ENCODE data around the gene COPS8.

The COPS8 gene

GRCh38 chr2:237134321-237135230, 48.9 kb downstream of the COPS8 start:
- H3K4me1 Mint-ChIP-seq = no peaks in the 10 kb centered on the region
- H3K9me3 Mint-ChIP-seq = no peaks in the 10 kb centered on the region
- no peak for ATAC-seq (replicated peaks; ENCODE audit: extremely low read depth, poor library complexity, severe bottlenecking)
- DNase-seq (ENCODE audit: low spot score in 2 of 2) = no peak
- no peak overlapping the region for H3K4me3 Mint-ChIP-seq
- H3K36me3 Mint-ChIP-seq (ENCODE audit: insufficient read depth) = no peaks in the 10 kb centered on the region
- no peaks in the 10 kb centered on the region for H3K27me3 Mint-ChIP-seq
- H3K27ac Mint-ChIP-seq (ENCODE audit: low read depth) = no peak overlapping the region

- H3K9me3 Mint-ChIP-seq = no peaks in the 10 kb centered on the region
- H3K4me1 Mint-ChIP-seq = no peaks in the 10 kb centered on the region
- H3K36me3 Mint-ChIP-seq (ENCODE audit: insufficient read depth) = no peaks in the 10 kb centered on the region
- peaks cover 3% of the 10 kb centered on the region for H3K27me3 Mint-ChIP-seq
- H3K27ac Mint-ChIP-seq (ENCODE audit: low read depth) = no peak overlapping the region
- ATAC-seq (replicated peaks; ENCODE audit: extremely low read depth, poor library complexity, severe bottlenecking) (no peak), DNase-seq (ENCODE audit: low spot score in 2 of 2) (no peak)
- no peak overlapping the region for H3K4me3 Mint-ChIP-seq
Measured at GRCh38 chr2:237136824-237137223, 51.1 kb downstream of the COPS8 start.

DNA sequence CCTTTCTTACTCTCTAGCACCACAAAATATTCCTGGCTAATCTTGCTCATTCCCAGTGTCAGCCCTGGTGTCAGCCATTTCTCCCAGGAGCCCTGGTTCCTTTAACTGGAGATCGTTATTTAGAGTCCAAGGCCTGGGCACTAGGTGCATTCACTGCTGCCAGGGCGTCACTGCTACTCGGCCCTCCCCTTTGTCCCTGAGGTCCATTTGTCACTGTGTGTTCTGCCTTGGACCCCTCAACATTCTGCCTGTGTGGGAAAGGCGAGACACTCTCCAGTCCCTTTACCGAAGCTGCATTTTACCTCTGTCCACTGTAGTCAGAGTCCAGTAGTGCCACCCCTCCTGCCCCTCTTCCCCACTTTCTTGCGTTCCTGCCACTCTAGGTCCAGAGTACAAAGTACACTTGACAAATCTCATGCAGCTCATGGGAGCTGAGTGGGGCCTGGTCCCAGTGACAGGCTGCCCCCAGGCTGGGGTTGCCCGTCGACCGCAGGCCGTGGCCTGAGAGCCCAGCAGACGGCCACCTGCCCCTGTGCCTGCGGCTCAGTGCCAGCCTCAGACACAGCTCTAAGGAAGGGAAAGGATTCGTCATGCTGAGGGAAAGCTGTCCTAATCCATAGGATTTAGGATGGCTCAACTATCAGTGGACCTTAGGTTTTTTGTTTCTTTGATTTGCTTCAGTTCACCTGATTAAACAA, 52.1 kb downstream of the COPS8 start:
- Mint-ChIP-seq H3K4me1 (no peaks in the 10 kb centered on the region), H3K4me3 (no peak overlapping the region), H3K36me3 (ENCODE audit: insufficient read depth) (no peaks in the 10 kb centered on the region), H3K9me3 (no peaks in the 10 kb centered on the region), H3K27me3 (peaks cover 7% of the 10 kb centered on the region), H3K27ac (ENCODE audit: low read depth) (no peak overlapping the region)
- DNase-seq (ENCODE audit: low spot score in 2 of 2) (no peak), ATAC-seq (replicated peaks; ENCODE audit: extremely low read depth, poor library complexity, severe bottlenecking) (no peak)

DNA sequence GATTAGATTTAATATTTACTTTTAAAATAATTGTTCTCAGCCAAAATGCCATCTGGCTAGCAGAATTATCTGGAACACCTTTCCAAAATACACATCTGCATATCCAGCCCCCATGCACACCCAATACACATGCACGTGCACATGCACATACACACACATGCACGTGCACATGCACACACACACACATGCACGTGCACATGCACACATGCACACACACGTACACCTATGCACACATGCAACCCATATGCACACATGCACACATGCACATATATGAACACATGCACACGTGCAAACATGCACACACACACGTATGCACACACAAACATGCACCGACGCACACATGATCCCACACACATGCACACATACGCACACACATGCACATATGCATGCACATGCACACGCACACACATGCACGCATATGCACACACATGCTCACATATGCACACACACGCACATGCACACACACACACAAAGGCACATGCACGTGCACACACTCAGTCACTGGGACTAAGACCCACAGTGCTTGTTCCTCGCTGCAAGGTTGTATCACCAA, 53.5 kb downstream of the COPS8 start:
- ATAC-seq (replicated peaks; ENCODE audit: extremely low read depth, poor library complexity, severe bottlenecking) = no peak
- H3K27me3 Mint-ChIP-seq = peaks cover 7% of the 10 kb centered on the region
- no peak for DNase-seq (ENCODE audit: low spot score in 2 of 2)
- H3K36me3 Mint-ChIP-seq (ENCODE audit: insufficient read depth) = no peaks in the 10 kb centered on the region
- no peaks in the 10 kb centered on the region for H3K9me3 Mint-ChIP-seq
- no peak overlapping the region for H3K27ac Mint-ChIP-seq (ENCODE audit: low read depth)
- H3K4me3 Mint-ChIP-seq = no peak overlapping the region
- no peaks in the 10 kb centered on the region for H3K4me1 Mint-ChIP-seq

DNA sequence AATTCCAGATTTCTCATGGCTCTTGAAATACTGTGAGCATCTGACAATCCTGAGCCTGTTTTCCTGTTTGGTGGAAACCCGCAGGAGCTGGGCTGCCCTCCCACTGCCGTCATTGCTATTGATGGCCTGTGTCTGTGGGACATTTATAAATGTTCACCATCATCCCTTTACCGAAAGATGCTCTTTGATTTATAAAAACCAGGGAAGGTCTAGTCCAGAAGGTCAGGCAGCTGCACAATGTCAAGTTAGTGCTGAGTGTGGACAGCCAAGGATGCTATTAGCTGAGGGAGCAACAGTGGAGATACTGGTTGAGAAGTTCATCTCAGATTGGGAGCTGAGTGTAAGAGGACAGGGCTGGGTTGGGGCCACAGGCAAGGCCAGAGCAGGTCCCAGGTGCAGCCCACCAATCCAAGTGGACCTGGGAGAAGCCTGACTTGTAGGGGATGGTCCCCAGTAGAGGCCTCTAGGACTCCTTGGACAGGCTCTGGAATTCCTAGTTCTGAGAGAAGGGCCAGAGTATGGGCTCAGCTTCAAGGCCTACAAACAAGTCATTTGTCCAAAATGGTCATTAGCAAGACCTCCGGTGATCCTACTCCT, 55.1 kb downstream of the COPS8 start:
- Mint-ChIP-seq H3K27me3 (peaks cover 7% of the 10 kb centered on the region), H3K4me1 (no peaks in the 10 kb centered on the region), H3K9me3 (no peaks in the 10 kb centered on the region), H3K36me3 (ENCODE audit: insufficient read depth) (no peaks in the 10 kb centered on the region), H3K27ac (ENCODE audit: low read depth) (no peak overlapping the region), H3K4me3 (no peak overlapping the region)
- DNase-seq (ENCODE audit: low spot score in 2 of 2) (no peak), ATAC-seq (replicated peaks; ENCODE audit: extremely low read depth, poor library complexity, severe bottlenecking) (no peak)

GRCh38 chr2:237141571-237142051, 55.9 kb downstream of the COPS8 start:
- Mint-ChIP-seq H3K27me3 (peaks cover 7% of the 10 kb centered on the region), H3K27ac (ENCODE audit: low read depth) (no peak overlapping the region), H3K4me1 (no peaks in the 10 kb centered on the region), H3K9me3 (no peaks in the 10 kb centered on the region), H3K4me3 (no peak overlapping the region), H3K36me3 (ENCODE audit: insufficient read depth) (no peaks in the 10 kb centered on the region)
- no peak for DNase-seq (ENCODE audit: low spot score in 2 of 2)
- ATAC-seq (replicated peaks; ENCODE audit: extremely low read depth, poor library complexity, severe bottlenecking) = no peak

DNA sequence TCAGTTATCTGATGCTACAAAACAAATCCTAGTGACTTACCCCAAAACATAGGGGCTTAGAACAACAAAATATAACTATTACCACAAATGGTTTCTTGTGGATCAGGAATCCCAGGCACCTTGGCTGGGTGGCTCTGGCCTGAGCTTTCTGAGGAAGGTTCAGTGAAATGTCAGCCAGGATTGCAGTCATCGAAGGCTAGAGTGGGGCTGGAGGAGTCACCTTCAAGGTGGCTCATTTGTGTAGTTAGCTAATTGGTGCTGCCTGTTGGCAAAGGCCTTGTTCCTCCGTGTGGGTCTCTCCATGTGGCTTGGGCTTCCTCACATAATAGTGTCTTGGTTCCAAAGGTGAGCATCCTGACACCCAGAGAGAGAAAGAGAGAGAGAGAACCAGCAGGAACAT, 57.4 kb downstream of the COPS8 start:
- no peak for ATAC-seq (replicated peaks; ENCODE audit: extremely low read depth, poor library complexity, severe bottlenecking)

GRCh38 chr2:237143676-237144440, 58.2 kb downstream of the COPS8 start:
- no peak for DNase-seq (ENCODE audit: low spot score in 2 of 2)
- Mint-ChIP-seq H3K9me3 (peaks cover 6% of the 10 kb centered on the region), H3K27ac (ENCODE audit: low read depth) (no peak overlapping the region), H3K4me1 (no peaks in the 10 kb centered on the region), H3K36me3 (ENCODE audit: insufficient read depth) (no peaks in the 10 kb centered on the region), H3K4me3 (no peak overlapping the region), H3K27me3 (peaks cover 7% of the 10 kb centered on the region)
- no peak for ATAC-seq (replicated peaks; ENCODE audit: extremely low read depth, poor library complexity, severe bottlenecking)

More for the DNA sequence above, 57.4 kb downstream of the COPS8 start:
- Mint-ChIP-seq H3K4me3 (no peak overlapping the region), H3K27ac (ENCODE audit: low read depth) (no peak overlapping the region), H3K27me3 (peaks cover 7% of the 10 kb centered on the region), H3K9me3 (peaks cover 3% of the 10 kb centered on the region), H3K4me1 (no peaks in the 10 kb centered on the region), H3K36me3 (ENCODE audit: insufficient read depth) (no peaks in the 10 kb centered on the region)
- DNase-seq (ENCODE audit: low spot score in 2 of 2) = no peak

- Mint-ChIP-seq H3K36me3 (ENCODE audit: insufficient read depth) (no peaks in the 10 kb centered on the region), H3K4me1 (no peaks in the 10 kb centered on the region), H3K4me3 (no peak overlapping the region), H3K27me3 (peaks cover 7% of the 10 kb centered on the region), H3K9me3 (peaks cover 6% of the 10 kb centered on the region), H3K27ac (ENCODE audit: low read depth) (no peak overlapping the region)
- no peak for ATAC-seq (replicated peaks; ENCODE audit: extremely low read depth, poor library complexity, severe bottlenecking)
- no peak for DNase-seq (ENCODE audit: low spot score in 2 of 2)
Measured at GRCh38 chr2:237144516-237144915, 58.8 kb downstream of the COPS8 start.

DNA sequence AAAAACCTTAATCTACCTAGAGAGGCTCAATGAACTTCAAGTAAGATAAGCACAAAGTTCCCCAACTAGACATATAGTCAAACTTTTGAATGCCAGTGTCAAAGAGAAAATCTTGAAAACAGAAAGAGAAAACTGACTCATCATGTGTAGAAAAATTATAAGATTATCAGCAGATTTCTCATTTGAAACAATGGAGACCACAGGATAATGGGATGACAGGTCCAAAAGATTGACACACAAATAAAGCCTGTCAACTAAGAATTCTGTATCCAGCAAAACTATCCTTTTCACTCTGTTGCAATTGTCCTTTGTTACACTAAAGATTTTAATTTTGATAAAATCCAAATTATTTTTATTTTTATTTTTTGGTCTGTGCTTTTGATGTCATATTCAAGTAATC, 61.6 kb downstream of the COPS8 start:
- Mint-ChIP-seq H3K9me3 (peaks cover 6% of the 10 kb centered on the region), H3K4me3 (no peak overlapping the region), H3K27me3 (peaks cover 11% of the 10 kb centered on the region), H3K4me1 (no peaks in the 10 kb centered on the region), H3K36me3 (ENCODE audit: insufficient read depth) (no peaks in the 10 kb centered on the region), H3K27ac (ENCODE audit: low read depth) (no peak overlapping the region)
- no peak for DNase-seq (ENCODE audit: low spot score in 2 of 2)
- no peak for ATAC-seq (replicated peaks; ENCODE audit: extremely low read depth, poor library complexity, severe bottlenecking)

DNA sequence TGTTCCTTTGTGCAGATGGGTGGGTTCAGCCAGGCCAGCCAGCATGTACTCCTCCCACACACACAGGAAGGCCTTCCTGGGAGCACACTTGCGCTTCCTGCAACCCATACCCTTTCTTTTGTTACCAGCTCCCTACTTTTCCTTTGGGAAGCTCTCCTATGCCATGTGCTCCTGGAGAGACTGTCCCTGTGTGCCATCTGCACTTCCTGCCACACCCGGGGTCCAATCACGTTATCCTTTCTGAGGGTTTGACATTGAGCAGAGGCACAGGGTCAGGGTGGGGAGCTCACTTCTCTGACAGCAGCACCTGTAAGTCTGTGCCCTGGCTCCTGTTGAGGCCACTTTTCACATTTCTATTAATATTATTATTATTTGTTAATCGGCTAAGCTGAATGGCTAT, 62.9 kb downstream of the COPS8 start:
- DNase-seq (ENCODE audit: low spot score in 2 of 2) (no peak), ATAC-seq (replicated peaks; ENCODE audit: extremely low read depth, poor library complexity, severe bottlenecking) (no peak)
- Mint-ChIP-seq H3K4me3 (no peak overlapping the region), H3K36me3 (ENCODE audit: insufficient read depth) (no peaks in the 10 kb centered on the region), H3K4me1 (no peaks in the 10 kb centered on the region), H3K27me3 (peaks cover 11% of the 10 kb centered on the region), H3K27ac (ENCODE audit: low read depth) (no peak overlapping the region), H3K9me3 (peaks cover 6% of the 10 kb centered on the region)

DNA sequence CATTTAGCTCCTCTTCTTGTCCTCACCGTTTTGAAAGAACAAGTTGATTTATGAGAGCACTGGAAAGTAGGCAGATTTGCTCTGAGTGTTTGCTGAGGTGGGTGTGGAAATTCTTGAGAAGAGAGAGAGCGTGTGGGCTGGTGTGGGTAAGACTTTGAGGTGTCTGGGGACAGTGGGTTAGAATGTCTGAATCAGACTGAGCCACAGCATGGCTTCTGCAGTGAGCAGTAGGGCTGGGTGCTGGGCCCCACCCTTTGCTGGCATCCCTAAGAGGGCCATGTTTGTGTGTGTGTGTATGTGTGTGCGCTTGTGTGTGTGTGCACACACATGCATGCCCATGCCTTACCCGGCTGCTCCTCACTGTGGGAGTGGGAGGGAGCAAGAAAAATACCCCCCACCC, 63.7 kb downstream of the COPS8 start:
- Mint-ChIP-seq H3K36me3 (ENCODE audit: insufficient read depth) (no peaks in the 10 kb centered on the region), H3K4me3 (no peak overlapping the region), H3K27me3 (peaks cover 11% of the 10 kb centered on the region), H3K9me3 (peaks cover 6% of the 10 kb centered on the region), H3K4me1 (no peaks in the 10 kb centered on the region), H3K27ac (ENCODE audit: low read depth) (no peak overlapping the region)
- DNase-seq (ENCODE audit: low spot score in 2 of 2) (no peak), ATAC-seq (replicated peaks; ENCODE audit: extremely low read depth, poor library complexity, severe bottlenecking) (no peak)

Data from central memory CD8-positive, alpha-beta T cell (primary cell).